HG03520 (cell line): ENCODE results near the gene CPT2.

Experiments
- ATAC-seq: cut with Tn5 transposase; IDR thresholded peaks from one replicate; pipeline ENCODE4 v1.9.1; 2021; ENCODE audit warnings: mild to moderate bottlenecking, moderate library complexity; ENCODE audit not compliant: unreplicated experiment

Gene CPT2

DNA sequence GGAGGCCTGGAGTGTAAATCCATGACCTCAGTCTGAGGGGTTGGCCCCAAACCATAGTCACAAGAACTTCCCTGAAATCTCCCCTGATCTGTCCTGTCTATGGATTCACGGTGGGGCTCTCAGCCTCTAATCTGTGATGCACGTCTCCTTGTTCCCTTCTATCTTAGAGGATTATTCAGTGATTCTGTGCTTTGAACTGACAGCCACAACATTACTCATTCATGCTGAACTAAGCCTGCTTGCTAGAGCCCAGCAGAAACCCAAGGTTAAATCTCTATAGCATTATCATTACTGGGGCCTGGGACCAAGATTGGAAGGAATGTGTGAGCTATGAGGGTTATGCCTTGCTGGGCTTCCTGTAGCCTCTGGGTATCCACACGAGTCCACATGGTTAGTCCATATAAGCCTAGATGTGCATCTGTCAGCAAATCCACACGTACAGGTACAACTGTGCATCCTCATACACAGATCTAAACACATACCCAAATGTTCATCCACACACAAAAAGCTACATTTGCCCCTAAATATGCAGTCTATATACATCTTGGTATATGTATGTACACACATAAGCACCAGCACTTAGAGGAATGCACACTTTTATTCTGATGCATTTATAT lies 64.1 kb downstream of the CPT2 start:
- no peak for ATAC-seq

DNA sequence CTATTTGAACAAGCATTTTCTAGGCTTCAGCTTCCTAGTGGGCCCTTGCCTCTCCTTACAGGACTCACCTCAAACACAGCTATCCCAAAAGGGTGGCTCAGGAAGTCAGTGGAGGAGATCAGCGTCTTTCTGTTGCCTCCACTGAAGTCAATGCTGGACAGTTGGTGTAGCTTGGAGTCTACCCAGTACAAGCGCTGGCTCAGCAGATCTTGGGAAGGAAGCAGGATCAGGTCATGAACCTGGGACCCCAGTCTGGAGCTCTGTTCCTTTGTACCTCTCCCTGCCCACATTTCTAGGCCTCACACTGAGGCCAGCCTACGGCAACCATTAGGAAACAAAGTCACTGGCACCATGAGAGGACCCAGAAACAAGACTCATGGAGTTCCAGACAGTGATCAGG lies 65.4 kb downstream of the CPT2 start:
- ATAC-seq, result no peak
